Prostate gland (tissue), 2 donors: ENCODE measurements around the gene SLC66A3. TPM values are rescaled to one million over a fixed set of nuclear protein-coding genes. Genes with fewer than 3 reads are reported as not detected.
"Not testable (repeated sequence)": the region's sequence is repeated elsewhere in the genome, so short reads cannot be mapped to it uniquely, and the experiment has no call there.

Source experiments
- DNase-seq: peaks from one replicate; pipeline ENCODE4 v3.0.0-alpha.2; 2019; ENCODE audit warnings: low spot score
- H3K27ac ChIP-seq, 2 donors: fragments of 200-600 bp; sonication (generic); 2 replicates each; pipeline ENCODE4 v1.5.1; 2017 to 2019
- H3K27me3 ChIP-seq: fragments of 200-600 bp; sonication (generic); replicated peaks from 2 replicates; pipeline ENCODE4 v1.5.1; 2019; ENCODE audit not compliant: insufficient read depth
- H3K36me3 ChIP-seq, 2 donors: fragments of 200-600 bp; sonication (generic); 1 replicate in 1 of 2; 2 replicates in 1 of 2; pipeline versions ENCODE4 v1.5.1 to v1.8.1; 2017 to 2019
- H3K4me1 ChIP-seq: fragments of 200-600 bp; sonication (generic); replicated peaks from 2 replicates; pipeline ENCODE4 v1.5.1; 2019
- H3K4me3 ChIP-seq, 2 donors: fragments of 200-600 bp; sonication (generic); 2 replicates each; pipeline ENCODE4 v1.5.1; 2017 to 2019
- H3K9me3 ChIP-seq: fragments of 200-600 bp; sonication (generic); 2 replicates; pipeline ENCODE4 v1.5.1; 2017
- POLR2A ChIP-seq: fragments of 450-650 bp; IDR thresholded peaks from one replicate; pipeline ENCODE4 v1.6.1; 2016; ENCODE audit warnings: antibody characterized with exemption, mild to moderate bottlenecking
- POLR2AphosphoS5 ChIP-seq: sonication (generic); formaldehyde crosslinking; IDR thresholded peaks from one replicate; pipeline ENCODE4 v1.6.1; 2017; ENCODE audit warnings: antibody characterized with exemption
- WGBS: methylation state at CpG from one replicate; pipeline ENCODE4 v1.1.5; 2018; 5-methylcytosine and 5-hydroxymethylcytosine counted together
- intact Hi-C: fragments of 100-400 bp; cut with DNase I; formaldehyde crosslinking; loops from one replicate; pipeline ENCODE4 v1.14.2; 2022
- total RNA-seq, 2 donors: library from RNA; depleted of rRNA; stranded (reverse); fragments of >200 nt; gene quantifications; one replicate each; pipeline ENCODE4 v1.1.0, GENCODE V29; 2016
- TF ChIP-seq, protein P1 (sequence below), 4 experiments: fragments of 200-600 bp in 2 of 4; fragments of 450-650 bp in 2 of 4; sonication (generic) in 2 of 4; IDR thresholded peaks; 1 replicate in 3 of 4; 2 replicates in 1 of 4; pipeline ENCODE4 v1.5.1; 2016 to 2019; ENCODE audit warnings: antibody characterized with exemption in 4 of 4, mild to moderate bottlenecking in 2 of 4, moderate library complexity in 2 of 4

SLC66A3 gene
- total RNA-seq, 2 donors from 2014 or later: 50.6 to 77.4 TPM

DNA sequence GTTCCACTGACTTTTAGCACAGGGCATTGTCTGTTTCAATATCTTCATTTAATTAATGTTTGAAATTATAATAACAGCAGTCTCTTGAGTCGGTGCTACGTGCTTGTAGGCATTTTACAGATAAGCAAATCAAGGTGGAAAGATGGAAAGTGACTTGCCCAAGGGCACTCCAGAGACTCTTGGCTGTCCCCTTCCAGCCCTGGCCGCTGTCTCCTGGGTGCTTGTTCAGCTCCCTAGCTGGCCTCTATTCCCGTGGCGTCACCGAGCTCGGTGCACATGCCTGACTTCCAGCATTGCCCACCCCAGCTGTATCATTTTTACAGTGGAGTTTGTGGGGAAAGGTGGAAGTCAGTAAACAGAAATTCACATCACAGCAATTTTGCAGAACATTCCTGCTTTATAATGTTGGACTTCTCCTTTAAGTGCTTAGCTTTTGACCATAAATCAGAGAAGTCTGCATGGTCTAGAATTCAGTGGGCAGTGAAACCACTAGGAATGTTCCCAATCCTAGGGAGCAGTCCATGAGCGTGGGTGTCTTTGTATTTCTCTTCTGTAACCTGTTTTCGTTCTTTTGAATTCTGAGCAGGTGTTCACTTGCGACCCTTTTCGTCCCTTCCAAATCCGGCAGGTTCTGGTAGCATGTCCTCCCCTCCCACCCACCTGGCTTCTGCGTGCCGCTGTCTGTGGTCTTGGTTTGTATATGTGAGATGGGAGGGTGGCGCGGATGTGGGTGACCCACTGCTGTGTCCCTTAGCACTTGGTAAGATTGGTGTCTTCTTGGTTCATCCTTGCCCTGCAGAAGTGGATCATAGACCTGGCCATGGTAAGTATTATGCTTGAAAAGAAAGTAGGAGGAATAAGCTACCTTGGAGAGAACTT, 8.4 kb downstream of the SLC66A3 start:
- Histone ChIP-seq H3K9me3 (no peaks in the 10 kb centered on the region), H3K27me3 (no peaks in the 10 kb centered on the region), H3K27ac (no peak overlapping the region), H3K4me1 (no peaks in the 10 kb centered on the region), H3K36me3 (no peaks in the 10 kb centered on the region), H3K4me3 (no peak overlapping the region)
- intact Hi-C loops: no loop called here
- DNase-seq: no peak
- WGBS: 81% methylated on average over 16 of the region's 16 CpGs
- TF ChIP-seq, protein P1, sequence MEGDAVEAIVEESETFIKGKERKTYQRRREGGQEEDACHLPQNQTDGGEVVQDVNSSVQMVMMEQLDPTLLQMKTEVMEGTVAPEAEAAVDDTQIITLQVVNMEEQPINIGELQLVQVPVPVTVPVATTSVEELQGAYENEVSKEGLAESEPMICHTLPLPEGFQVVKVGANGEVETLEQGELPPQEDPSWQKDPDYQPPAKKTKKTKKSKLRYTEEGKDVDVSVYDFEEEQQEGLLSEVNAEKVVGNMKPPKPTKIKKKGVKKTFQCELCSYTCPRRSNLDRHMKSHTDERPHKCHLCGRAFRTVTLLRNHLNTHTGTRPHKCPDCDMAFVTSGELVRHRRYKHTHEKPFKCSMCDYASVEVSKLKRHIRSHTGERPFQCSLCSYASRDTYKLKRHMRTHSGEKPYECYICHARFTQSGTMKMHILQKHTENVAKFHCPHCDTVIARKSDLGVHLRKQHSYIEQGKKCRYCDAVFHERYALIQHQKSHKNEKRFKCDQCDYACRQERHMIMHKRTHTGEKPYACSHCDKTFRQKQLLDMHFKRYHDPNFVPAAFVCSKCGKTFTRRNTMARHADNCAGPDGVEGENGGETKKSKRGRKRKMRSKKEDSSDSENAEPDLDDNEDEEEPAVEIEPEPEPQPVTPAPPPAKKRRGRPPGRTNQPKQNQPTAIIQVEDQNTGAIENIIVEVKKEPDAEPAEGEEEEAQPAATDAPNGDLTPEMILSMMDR (IDR thresholded peaks at IDR 0.05): no peak
- TF ChIP-seq POLR2A (no peak), POLR2AphosphoS5 (no peak)

DNA sequence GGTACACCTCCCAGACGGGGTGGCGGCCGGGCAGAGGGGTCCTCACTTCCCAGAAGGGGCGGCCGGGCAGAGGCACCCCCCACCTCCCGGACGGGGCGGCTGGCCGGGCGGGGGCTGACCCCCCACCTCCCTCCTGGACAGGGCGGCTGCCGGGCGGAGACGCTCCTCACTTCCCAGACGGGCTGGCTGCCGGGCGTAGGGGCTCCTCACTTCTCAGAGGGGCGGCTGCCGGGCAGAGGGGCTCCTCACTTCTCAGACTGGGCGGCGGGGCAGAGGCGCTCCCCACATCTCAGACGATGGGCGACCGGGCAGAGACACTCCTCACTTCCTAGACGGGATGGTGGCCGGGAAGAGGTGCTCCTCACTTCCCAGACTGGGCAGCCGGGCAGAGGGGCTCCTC, 9.8 kb downstream of the SLC66A3 start:
- H3K9me3 ChIP-seq, H3K4me3 ChIP-seq, H3K27ac ChIP-seq, H3K27me3 ChIP-seq, intact Hi-C loops, DNase-seq, H3K36me3 ChIP-seq, H3K4me1 ChIP-seq: not testable (repeated sequence)
- 97% methylated on average over 28 of the region's 28 CpGs for WGBS

DNA sequence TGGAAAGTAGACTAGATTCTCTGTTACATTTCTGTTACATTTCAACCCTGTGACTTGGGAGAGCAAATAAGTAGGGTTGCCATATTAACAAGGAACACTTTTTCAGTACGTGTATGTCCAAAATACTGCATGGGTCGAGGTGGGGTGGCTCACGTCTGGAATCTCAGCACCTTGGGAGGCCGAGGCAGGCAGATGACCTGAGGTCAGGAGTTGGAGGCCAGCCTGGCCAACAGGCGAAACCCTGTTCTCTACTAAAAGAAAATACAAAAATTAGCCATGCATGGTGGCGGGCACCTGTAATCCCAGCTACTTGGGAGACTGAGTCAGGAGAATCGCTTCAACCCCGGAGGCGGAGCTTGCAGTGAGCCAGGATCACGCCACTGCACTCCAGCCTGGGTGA, 11.2 kb downstream of the SLC66A3 start:
- Histone ChIP-seq H3K27ac (no peak overlapping the region), H3K9me3 (no peaks in the 10 kb centered on the region), H3K27me3 (no peaks in the 10 kb centered on the region), H3K4me1 (no peaks in the 10 kb centered on the region), H3K4me3 (no peak overlapping the region), H3K36me3 (no peaks in the 10 kb centered on the region)
- intact Hi-C loops: no loop called here
- no peak for TF ChIP-seq POLR2AphosphoS5
- no peak for DNase-seq
- WGBS: 93% methylated on average over 10 of the region's 10 CpGs

DNA sequence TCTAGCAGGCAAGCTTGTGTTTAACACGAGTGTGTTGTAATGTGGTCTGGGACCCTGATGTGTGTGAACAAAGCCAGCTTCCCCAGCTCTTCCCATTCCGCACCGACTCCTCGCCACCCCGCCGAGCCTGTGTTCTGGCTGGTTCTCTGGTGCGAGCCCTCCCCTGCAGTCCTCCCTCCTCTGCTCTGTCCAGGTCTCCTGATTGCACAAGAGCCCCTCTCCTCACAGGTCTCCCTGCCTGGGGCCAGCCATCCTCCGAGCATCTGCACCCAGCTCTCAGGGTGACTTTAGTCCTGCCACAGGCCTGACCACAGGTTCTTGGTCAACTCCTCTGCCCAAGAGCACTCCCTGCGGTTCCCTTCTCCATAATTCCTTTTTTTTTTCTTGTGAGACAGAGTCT, 13.2 kb downstream of the SLC66A3 start:
- DNase-seq: no peak
- 83% methylated on average over 9 of the region's 9 CpGs for WGBS
- H3K36me3 ChIP-seq: no peaks in the 10 kb centered on the region
- intact Hi-C loops: no loop called here
- H3K9me3 ChIP-seq: no peaks in the 10 kb centered on the region
- H3K27ac ChIP-seq: no peak overlapping the region
- TF ChIP-seq, protein P1 (IDR thresholded peaks at IDR 0.05): no peak
- TF ChIP-seq POLR2A (no peak), POLR2AphosphoS5 (no peak)
- H3K27me3 ChIP-seq: no peaks in the 10 kb centered on the region
- H3K4me3 ChIP-seq: no peak overlapping the region
- no peaks in the 10 kb centered on the region for H3K4me1 ChIP-seq

DNA sequence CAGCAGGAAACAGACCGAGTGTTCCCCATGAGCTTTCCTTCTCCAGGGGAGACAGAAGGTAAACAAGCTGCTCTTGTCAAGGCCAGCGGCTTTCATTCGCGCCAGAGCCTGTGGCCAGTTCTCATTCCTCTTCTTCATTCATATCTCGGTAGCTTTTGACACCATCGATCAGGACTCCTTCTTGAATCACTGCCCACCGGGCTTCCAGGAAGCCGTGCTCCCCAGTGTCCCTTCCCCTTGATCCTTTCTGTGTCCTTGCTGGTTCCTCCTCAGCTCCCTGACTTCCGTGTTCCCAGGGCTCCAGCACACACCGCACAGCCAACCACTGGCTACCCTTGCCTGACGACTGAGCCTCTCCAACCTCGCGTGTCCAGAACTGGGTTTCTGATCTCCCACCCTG, 14.1 kb downstream of the SLC66A3 start:
- 75% methylated on average over 13 of the region's 13 CpGs for WGBS
- TF ChIP-seq POLR2AphosphoS5: no peak
- TF ChIP-seq, protein P1 (IDR thresholded peaks at IDR 0.05): no peak
- TF ChIP-seq POLR2A: no peak

DNA sequence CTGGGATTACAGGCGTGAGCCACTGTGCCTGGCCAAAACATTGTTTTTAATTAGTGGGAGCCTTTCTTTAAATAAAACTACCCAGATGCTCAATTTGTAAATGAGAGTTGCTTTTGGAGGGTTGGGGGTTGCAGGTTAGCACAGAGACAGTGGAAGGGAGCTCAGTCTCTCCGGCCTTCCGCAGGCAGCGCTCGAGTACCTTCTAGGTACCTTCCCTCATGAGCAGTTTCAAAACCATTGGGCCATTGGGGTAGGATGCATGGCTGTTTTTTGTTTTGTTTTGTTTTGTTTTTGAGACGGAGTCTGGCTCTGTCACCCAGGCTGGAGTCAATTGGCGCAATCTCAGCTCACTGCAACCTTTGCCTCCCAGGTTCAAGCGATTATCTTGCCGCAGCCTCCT, 19.0 kb downstream of the SLC66A3 start:
- TF ChIP-seq POLR2A (no peak), POLR2AphosphoS5 (no peak)
- TF ChIP-seq, protein P1 (IDR thresholded peaks at IDR 0.05): no peak
- DNase-seq: no peak
- Histone ChIP-seq H3K36me3 (no peaks in the 10 kb centered on the region), H3K27ac (no peak overlapping the region), H3K4me3 (no peak overlapping the region), H3K9me3 (no peaks in the 10 kb centered on the region), H3K27me3 (no peaks in the 10 kb centered on the region), H3K4me1 (no peaks in the 10 kb centered on the region)
- intact Hi-C loops: no loop called here
- WGBS: 96% methylated on average over 9 of the region's 9 CpGs

More for the DNA sequence above, 14.1 kb downstream of the SLC66A3 start:
- H3K4me1 ChIP-seq: no peaks in the 10 kb centered on the region
- intact Hi-C loops: no loop called here
- H3K36me3 ChIP-seq: no peaks in the 10 kb centered on the region
- no peak for DNase-seq
- no peak overlapping the region for H3K27ac ChIP-seq
- no peak overlapping the region for H3K4me3 ChIP-seq
- no peaks in the 10 kb centered on the region for H3K27me3 ChIP-seq
- H3K9me3 ChIP-seq: no peaks in the 10 kb centered on the region
